GM19438 (cell line): ENCODE data around the gene TSNAX.

Experiments used
- ATAC-seq: cut with Tn5 transposase; IDR thresholded peaks from one replicate; pipeline ENCODE4 v1.9.1; 2021; ENCODE audit warnings: low read depth; ENCODE audit not compliant: unreplicated experiment

Gene TSNAX

GRCh38 chr1:231597971-231598370 is 69.5 kb downstream of the TSNAX start:
- no peak for ATAC-seq

- no peak for ATAC-seq
Observed at GRCh38 chr1:231600458-231600976, 72.0 kb downstream of the TSNAX start.

DNA sequence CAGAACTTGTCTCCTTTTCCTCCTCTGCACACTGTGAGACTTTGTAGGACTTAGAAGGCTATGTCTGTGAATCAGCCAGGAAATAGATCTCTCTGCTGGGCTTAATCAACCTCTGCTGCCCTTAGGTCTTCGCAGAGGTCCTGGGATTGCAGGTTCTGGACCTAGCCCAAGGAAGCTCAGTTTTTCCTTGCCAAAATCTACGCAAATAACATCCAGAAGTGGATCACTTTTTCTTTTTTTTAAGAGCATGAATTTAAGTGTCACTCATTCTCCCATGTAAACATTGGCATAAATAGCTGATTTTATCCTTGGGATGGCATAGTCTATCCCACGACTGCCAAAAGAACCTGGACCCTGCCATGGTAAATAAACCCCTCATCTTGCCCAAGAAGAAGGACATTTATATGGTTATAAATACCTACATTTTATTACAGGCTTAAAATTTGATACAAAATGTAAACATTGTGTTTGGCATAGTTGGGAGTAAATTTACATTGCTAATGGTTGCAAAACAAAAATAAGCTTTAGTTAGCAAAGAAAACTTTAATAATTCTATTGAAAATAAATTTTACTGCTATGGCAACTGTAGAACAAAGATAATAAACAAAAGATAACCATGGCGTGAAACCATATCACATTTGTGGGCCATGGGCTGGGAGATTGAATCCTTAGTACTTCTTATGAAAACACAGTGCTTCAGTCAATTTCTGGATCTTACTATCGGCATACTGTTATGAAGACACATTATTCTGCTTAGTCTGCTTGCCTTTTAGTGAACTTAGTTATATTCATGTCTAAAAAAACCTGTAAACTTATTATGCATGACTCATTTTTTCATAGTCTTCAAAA is 73.6 kb downstream of the TSNAX start:
- ATAC-seq: no peak

DNA sequence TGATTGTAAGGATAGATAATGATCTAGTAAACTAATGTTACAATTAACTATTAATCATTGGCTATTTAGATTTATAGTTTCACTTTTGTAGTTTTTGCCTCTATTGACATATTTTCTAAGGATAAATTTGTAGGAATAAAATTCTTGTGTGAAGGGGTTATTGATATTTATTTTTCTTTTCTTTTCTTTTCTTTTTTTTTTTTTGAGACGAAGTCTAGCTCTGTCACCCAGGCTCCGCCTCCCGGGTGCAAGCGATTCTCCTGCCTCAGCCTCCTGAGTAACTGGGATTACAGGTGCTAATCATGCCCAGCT is 74.2 kb downstream of the TSNAX start:
- ATAC-seq: no peak

GRCh38 chr1:231603598-231604275 is 75.3 kb downstream of the TSNAX start:
- peak; percentile 65 for ATAC-seq

DNA sequence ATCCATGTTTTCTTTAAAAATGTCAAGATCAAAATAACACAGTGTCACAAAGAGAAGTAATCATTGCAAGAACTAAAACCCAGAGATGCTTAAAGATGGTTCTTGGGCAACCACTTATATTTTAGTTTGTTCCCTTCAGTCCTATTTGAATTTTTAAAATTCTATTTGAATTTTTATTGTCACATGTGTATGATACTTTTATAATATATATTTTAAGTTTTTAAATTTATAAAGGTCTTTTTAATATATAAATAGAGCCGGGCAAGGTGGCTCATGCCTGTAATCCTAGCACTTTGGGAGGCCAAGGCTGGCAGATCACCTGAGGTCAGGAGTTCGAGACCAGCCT is 75.8 kb downstream of the TSNAX start:
- no peak for ATAC-seq

DNA sequence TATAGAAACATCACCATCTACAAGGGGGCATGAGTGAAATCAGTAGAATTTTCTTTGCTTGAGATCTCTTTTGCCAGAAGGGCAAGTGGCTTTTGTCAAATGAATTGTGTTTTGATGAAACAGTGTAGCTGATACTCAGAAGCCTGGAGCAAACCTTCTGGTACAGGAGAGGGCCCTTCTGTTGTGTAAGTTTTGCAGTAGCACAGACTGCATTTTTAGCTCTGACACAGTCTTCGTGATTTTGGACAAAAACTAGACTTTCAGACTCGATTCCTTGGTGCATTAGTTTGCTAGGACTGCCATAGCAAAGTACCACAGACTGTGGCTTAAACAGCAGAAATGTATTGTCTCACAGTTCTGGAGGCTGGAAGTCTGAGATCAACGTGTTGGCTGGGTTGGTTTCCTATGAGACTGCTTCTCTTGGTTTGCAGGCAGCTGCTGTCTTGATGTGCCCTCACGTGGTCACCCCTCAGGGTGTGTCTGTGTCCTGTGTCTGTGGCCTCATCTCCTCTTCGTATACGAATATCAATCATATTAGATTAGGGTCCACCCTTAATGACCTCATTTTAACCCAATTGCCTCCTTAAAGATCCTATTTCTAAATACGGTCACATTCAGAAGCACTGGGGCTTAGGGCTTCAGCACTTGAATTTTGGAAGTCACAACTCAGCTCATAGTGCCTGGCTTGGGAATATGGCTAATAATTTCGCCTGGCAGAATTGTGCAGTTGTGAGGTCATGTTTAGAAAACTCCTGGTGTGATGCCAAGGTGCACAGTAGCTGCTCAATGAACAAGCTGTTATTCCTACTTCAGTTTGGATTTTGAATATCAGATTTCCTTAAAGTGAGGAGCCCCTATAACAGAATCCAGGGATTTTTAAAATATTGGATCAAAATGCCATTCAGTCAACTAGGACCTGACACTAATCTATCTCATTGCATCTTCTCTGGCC is 77.0 kb downstream of the TSNAX start:
- ATAC-seq: no peak

DNA sequence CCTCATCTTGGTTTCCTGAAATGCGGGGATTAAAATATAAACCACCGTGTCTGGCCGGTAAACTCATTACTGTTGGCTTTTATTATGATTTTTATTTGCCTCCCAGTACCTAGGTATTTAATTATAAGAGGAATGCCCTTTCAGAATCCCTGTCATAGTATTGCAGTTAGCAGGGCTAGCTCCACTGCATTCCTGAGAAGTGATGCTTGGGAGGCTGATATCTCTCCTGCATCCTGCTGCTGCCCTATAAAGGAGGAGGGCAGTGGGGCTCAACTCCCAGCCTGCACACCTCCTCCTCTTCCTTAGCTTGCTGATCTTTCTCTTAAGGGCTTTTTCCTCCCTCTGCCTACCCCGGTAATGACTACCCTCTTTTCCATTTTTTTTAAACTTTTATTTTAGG is 78.2 kb downstream of the TSNAX start:
- ATAC-seq: no peak

DNA sequence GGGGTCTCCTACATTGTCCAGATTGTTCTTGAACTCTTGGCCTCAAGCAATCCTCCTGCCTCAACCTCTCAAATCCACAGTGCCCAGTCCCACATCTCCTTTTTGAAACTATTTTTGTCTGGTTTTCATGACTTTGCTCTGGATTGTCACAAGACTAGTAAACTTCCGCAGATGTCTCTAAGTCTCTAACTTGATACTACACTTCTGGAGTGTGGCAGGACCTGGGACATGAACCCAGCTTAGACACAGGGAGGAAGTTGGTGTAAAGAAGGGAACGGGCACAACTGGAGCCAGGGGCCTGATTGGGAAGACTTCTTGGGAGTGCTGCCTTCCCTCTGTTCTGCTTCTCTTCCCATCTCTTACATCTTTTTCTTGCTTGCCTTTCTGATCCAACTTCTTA is 81.9 kb downstream of the TSNAX start:
- ATAC-seq: no peak

- ATAC-seq: no peak
Observed at GRCh38 chr1:231611111-231611510, 82.6 kb downstream of the TSNAX start.

DNA sequence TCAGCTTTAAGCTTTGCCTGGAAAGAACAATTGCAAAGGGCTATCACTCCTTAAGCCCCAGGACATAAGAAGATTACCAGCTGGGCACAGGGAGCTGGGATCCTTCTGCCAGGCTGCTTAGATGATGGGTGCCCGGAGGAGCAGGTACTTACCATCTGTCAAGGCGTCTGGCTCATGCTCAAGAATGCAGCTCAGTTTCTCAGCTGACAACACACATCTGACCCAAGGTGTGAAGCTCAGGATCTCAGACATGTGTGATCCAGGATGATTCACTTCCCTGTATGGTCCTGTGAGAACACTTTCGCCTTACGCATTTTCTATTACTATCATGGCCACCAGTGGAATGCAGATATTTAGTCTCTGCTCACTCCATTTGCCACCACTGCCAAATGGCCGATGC is 83.4 kb downstream of the TSNAX start:
- ATAC-seq: no peak

DNA sequence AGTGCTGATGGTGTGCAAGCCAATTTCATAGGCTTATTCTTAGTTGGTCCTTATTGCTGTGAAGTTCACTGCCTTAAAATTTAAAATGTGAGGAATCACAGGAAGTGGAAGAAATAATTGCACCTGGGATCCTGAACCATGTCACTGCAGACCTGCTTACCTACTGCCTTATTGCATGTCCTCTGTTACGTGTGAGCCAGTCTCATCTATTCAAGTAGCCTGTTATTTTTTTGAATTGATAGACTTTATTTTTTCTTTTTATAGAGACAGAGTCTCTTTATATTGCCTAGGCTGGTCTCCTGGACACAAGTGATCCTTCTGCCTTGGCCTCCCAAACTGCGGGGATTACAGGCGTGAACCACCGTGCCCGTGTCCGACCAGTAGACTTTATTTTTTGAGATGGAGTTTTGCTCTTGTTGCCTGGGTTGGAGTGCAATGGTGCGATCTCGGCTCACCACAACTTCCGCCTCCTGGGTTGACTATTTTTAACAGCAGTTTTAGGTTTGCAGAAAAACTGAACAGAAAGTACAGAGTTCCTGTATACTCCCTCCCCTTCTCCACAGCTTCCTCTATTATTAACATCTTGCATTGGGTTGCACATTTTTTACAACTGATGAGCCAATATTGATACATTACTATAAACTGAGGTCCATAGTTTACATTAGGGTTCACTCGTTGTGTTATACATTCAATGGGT is 84.1 kb downstream of the TSNAX start:
- peak; percentile 100 for ATAC-seq

GRCh38 chr1:231613419-231614349 is 85.2 kb downstream of the TSNAX start:
- no peak for ATAC-seq
